HEK293 (cell line): ENCODE data around the gene MAGI1.

Experiments used
- ZNF239 ChIP-seq: fragments of 450-650 bp; formaldehyde crosslinking; IDR thresholded peaks from 2 replicates; pipeline ENCODE4 v1.5.1; 2016; ENCODE audit warnings: missing biosample characterization, missing genetic modification characterization
- ZNF302 ChIP-seq: fragments of 450-650 bp; formaldehyde crosslinking; IDR thresholded peaks from 2 replicates; pipeline ENCODE4 v1.5.1; 2016; ENCODE audit warnings: missing biosample characterization, missing genetic modification characterization, low read depth

- TF ChIP-seq ZNF302 (tag by site-specific recombination) (no peak), ZNF239 (no peak)
These were observed 385.0 kb downstream of the MAGI1 start for GRCh38 chr3:65653731-65654130.
